NCI-H187 (cell line): ENCODE results near the gene MN1.

ENCODE experiments used
- DNase-seq, 2 experiments: peaks; one replicate each; lab custom pipeline; 2025; lab: John Stamatoyannopoulos, UW

Gene MN1

GRCh38 chr22:27785831-27786230 lies 15.7 kb downstream of the MN1 start:
- DNase-seq = no peak

GRCh38 chr22:27784120-27784475 lies 17.5 kb downstream of the MN1 start:
- no peak for DNase-seq

- DNase-seq = no peak
Measured at GRCh38 chr22:27783436-27784119, 18.0 kb downstream of the MN1 start.

GRCh38 chr22:27782088-27782487 lies 19.5 kb downstream of the MN1 start:
- DNase-seq = no peak

GRCh38 chr22:27780161-27780575 lies 21.4 kb downstream of the MN1 start:
- DNase-seq = no peak

- no peak for DNase-seq
Measured at GRCh38 chr22:27779643-27780042, 21.9 kb downstream of the MN1 start.

- no peak for DNase-seq
Measured at GRCh38 chr22:27778294-27779090, 23.1 kb downstream of the MN1 start.

GRCh38 chr22:27777128-27777527 lies 24.4 kb downstream of the MN1 start:
- no peak for DNase-seq

- DNase-seq = no peak
Measured at GRCh38 chr22:27776650-27776958, 25.0 kb downstream of the MN1 start.

GRCh38 chr22:27775758-27776649 lies 25.6 kb downstream of the MN1 start:
- DNase-seq = no peak

GRCh38 chr22:27775087-27775698 lies 26.4 kb downstream of the MN1 start:
- no peak for DNase-seq

GRCh38 chr22:27774200-27774599 lies 27.4 kb downstream of the MN1 start:
- DNase-seq = no peak

GRCh38 chr22:27772984-27773498 lies 28.5 kb downstream of the MN1 start:
- DNase-seq = no peak

- DNase-seq = no peak
Measured at GRCh38 chr22:27772081-27772983, 29.2 kb downstream of the MN1 start.

GRCh38 chr22:27771637-27772036 lies 29.9 kb downstream of the MN1 start:
- no peak for DNase-seq

- DNase-seq = no peak
Measured at GRCh38 chr22:27769012-27769411, 32.5 kb downstream of the MN1 start.

- DNase-seq = no peak
Measured at GRCh38 chr22:27768027-27768653, 33.4 kb downstream of the MN1 start.

- DNase-seq = no peak
Measured at GRCh38 chr22:27766679-27767078, 34.9 kb downstream of the MN1 start.

- no peak for DNase-seq
Measured at GRCh38 chr22:27765706-27766291, 35.8 kb downstream of the MN1 start.

GRCh38 chr22:27764722-27765236 lies 36.8 kb downstream of the MN1 start:
- DNase-seq = no peak
